Measurements from ENCODE around the gene VPS39. TPM values are rescaled to one million over a fixed set of nuclear protein-coding genes. Genes with fewer than 3 reads are reported as not detected.

Gene VPS39
- total and polyA plus RNA-seq, 2 of the 13 experiments (the other 11 are each of a cell fraction or from before 2014, with no cell fraction given): 22.9 to 32.0 TPM

DNA sequence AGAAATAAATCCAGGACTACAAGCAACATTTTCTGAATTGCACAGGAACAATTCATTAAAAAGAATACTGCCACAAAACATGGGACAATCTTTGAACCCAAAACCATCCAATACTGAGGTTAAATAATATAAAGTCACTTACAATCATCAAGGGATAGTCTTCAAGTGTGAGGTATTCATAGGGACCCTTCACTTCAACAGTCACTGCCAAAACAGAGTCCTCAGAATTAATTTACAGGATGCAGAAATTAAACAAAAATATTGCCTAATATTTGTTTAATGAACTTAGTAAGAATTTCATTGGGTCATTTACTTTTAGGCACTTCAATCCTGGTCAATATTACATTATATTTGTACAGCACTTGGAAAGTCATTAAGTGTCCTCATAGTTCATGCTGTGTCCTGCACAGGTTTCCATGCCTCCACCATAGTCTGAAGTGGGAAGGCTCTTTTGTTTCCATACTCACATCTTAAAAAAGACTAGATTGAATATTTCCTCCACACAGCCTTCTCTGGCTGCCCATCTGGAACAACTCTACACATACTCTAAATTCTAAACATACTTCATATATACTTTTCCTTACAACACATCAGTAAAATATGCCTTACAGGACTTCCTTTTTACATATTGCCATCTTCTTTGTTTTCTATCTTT, 31.6 kb upstream of the VPS39 start:
- no peak overlapping the region for H3K9ac ChIP-seq (ENCODE audit: insufficient read depth, low read depth, low read length)
- intact Hi-C loops (cut with micrococcal nuclease; ENCODE audit: unreplicated experiment): no loop called here
- H3K9me3 ChIP-seq (ENCODE audit: low read length): no peaks in the 10 kb centered on the region
- TF ChIP-seq WIZ (CRISPR knock-in tag; IDR thresholded peaks at IDR 0.05) (no peak), AHR (CRISPR knock-in tag; IDR thresholded peaks at IDR 0.05) (no peak), PATZ1 (CRISPR knock-in tag; IDR thresholded peaks at IDR 0.05) (no peak), HMG20A (CRISPR knock-in tag; IDR thresholded peaks at IDR 0.05; ENCODE audit: borderline replicate concordance) (no peak), NONO (IDR thresholded peaks at IDR 0.05) (no peak), NONO (CRISPR knock-in tag; conservative IDR thresholded peaks at IDR 0.05) (no peak), SMARCC2 (IDR thresholded peaks at IDR 0.05) (no peak), KMT2B (CRISPR knock-in tag; IDR thresholded peaks at IDR 0.05) (no peak), EZH2 (conservative IDR thresholded peaks at IDR 0.05; ENCODE audit: low read depth, low read length) (no peak), MED13 (CRISPR knock-in tag; IDR thresholded peaks at IDR 0.05) (no peak), ZSCAN20 (CRISPR knock-in tag; IDR thresholded peaks at IDR 0.05; ENCODE audit: borderline replicate concordance) (no peak), ZNF672 (CRISPR knock-in tag; IDR thresholded peaks at IDR 0.05) (no peak), AGO1 (IDR thresholded peaks at IDR 0.05; ENCODE audit: low read depth, low read length, poor library complexity, severe bottlenecking) (no peak), ZBTB37 (CRISPR knock-in tag; IDR thresholded peaks at IDR 0.05) (no peak), FOXC1 (CRISPR knock-in tag; IDR thresholded peaks at IDR 0.05; ENCODE audit: borderline replicate concordance) (no peak), ZFP82 (CRISPR knock-in tag; IDR thresholded peaks at IDR 0.05; ENCODE audit: borderline replicate concordance) (no peak), HOXA7 (CRISPR knock-in tag; IDR thresholded peaks at IDR 0.05) (no peak)
- TF ChIP-seq, protein P1, sequence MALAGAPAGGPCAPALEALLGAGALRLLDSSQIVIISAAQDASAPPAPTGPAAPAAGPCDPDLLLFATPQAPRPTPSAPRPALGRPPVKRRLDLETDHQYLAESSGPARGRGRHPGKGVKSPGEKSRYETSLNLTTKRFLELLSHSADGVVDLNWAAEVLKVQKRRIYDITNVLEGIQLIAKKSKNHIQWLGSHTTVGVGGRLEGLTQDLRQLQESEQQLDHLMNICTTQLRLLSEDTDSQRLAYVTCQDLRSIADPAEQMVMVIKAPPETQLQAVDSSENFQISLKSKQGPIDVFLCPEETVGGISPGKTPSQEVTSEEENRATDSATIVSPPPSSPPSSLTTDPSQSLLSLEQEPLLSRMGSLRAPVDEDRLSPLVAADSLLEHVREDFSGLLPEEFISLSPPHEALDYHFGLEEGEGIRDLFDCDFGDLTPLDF (CRISPR knock-in tag; IDR thresholded peaks at IDR 0.05): no peak
- TF ChIP-seq, protein P2, sequence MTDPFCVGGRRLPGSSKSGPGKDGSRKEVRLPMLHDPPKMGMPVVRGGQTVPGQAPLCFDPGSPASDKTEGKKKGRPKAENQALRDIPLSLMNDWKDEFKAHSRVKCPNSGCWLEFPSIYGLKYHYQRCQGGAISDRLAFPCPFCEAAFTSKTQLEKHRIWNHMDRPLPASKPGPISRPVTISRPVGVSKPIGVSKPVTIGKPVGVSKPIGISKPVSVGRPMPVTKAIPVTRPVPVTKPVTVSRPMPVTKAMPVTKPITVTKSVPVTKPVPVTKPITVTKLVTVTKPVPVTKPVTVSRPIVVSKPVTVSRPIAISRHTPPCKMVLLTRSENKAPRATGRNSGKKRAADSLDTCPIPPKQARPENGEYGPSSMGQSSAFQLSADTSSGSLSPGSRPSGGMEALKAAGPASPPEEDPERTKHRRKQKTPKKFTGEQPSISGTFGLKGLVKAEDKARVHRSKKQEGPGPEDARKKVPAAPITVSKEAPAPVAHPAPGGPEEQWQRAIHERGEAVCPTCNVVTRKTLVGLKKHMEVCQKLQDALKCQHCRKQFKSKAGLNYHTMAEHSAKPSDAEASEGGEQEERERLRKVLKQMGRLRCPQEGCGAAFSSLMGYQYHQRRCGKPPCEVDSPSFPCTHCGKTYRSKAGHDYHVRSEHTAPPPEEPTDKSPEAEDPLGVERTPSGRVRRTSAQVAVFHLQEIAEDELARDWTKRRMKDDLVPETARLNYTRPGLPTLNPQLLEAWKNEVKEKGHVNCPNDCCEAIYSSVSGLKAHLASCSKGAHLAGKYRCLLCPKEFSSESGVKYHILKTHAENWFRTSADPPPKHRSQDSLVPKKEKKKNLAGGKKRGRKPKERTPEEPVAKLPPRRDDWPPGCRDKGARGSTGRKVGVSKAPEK (CRISPR knock-in tag; IDR thresholded peaks at IDR 0.05; ENCODE audit: borderline replicate concordance): no peak
- CTCF ChIA-PET (ENCODE audit: low intra/inter-chr PET ratio, low total read pairs): no interaction called here
- no peak for ATAC-seq
- no peak for DNase-seq (ENCODE audit: low spot score)
- H3K27me3 ChIP-seq (ENCODE audit: control insufficient read depth in 1 of 2, insufficient read depth in 2 of 2, low read length in 2 of 2): no peaks in the 10 kb centered on the region
- no peak overlapping the region for H3K4me3 ChIP-seq (replicated peaks in 1 of 3; ENCODE audit: insufficient read depth in 1 of 3, low read depth in 2 of 3, low read length in 3 of 3)
- H4K20me1 ChIP-seq (ENCODE audit: insufficient read depth, low read length): no peaks in the 10 kb centered on the region
- FAIRE-seq: no peak
- peaks cover 12 to 53% of the 10 kb centered on the region in 2 experiments; a peak in 4 of 5 replicates for H3K36me3 ChIP-seq (replicated peaks in 1 of 2; ENCODE audit: control insufficient read depth in 1 of 2, insufficient read depth in 2 of 2, low read length in 2 of 2)
- in situ Hi-C loops (cut with HindIII; ENCODE audit: extremely low pct_ligation_motif_present, low pct_unique_long_range_greater_than_20kb): no loop called here
- no peaks in the 10 kb centered on the region for H3K4me1 ChIP-seq (ENCODE audit: insufficient read depth, low read length)
- no peak overlapping the region for H3K4me2 ChIP-seq (ENCODE audit: low read depth, low read length)
- POLR2A ChIA-PET: interaction anchor here (1.9 kb wide), 1 partner anchor 34 kb away, joined by 5 read pairs; the partner anchor contains the start of genes GANC and TMEM87A
- no peak overlapping the region for H2AFZ ChIP-seq (ENCODE audit: low read length)
- no peaks in the 10 kb centered on the region for H3K79me2 ChIP-seq (ENCODE audit: insufficient read depth, low read length)
- no peak overlapping the region for H3K27ac ChIP-seq (ENCODE audit: extremely low read length, insufficient read depth, low read length)
- no TSS peak for BruUV-seq (replicated peaks)

All from HepG2 (cell line).